GM12878 (cell line): ENCODE data around the gene TSC22D4. TPM values are rescaled to one million over a fixed set of nuclear protein-coding genes. Genes with fewer than 3 reads are reported as not detected.

ENCODE experiments used
- ATAC-seq: fragments of 200-7000 bp; cut with Tn5 transposase; 3 replicates; pipeline ENCODE4 v1.9.1; 2020; ENCODE audit warnings: mild to moderate bottlenecking, moderate library complexity
- BruUV-seq: library from RNA; stranded (reverse); fragments of 400-500 nt; replicated peaks from 2 replicates; lab custom pipeline; 2021; lab: Mats Ljungman, UMichigan
- CTCF ChIA-PET: fragments of 300-600 bp; sonication (Branson Sonifier 250); formaldehyde crosslinking; extraction: SDS; loops from one replicate; lab custom pipeline; 2021; ENCODE audit warnings: inconsistent platforms; lab: Yijun Ruan, JAX
- POLR2A ChIA-PET: fragments of 350-600 bp; formaldehyde crosslinking; extraction: SDS; loops from one replicate; lab custom pipeline; 2021; ENCODE audit warnings: inconsistent platforms; lab: Charles Lee
- RAD21 ChIA-PET: fragments of 300-600 bp; sonication (Branson Sonifier 250); formaldehyde crosslinking; loops from one replicate; lab custom pipeline; 2023; ENCODE audit warnings: antibody characterized with exemption; ENCODE audit not compliant: unreplicated experiment; lab: Charles Lee
- SMC1A ChIA-PET: fragments of 300-600 bp; sonication (Branson Sonifier 250); formaldehyde crosslinking; loops from one replicate; lab custom pipeline; 2023; ENCODE audit not compliant: unreplicated experiment, uncharacterized antibody; lab: Charles Lee
- DNase-seq: peaks from one replicate; pipeline ENCODE4 v3.0.0-alpha.2; 2011; ENCODE audit warnings: low read depth, low spot score
- FAIRE-seq: peaks from 3 replicates; lab custom pipeline; 2011; peaks lifted over from hg19 to GRCh38; lab: Jason Lieb, UNC
- H2AFZ ChIP-seq: 2 replicates; pipeline ENCODE4 v1.6.0; 2011; ENCODE audit warnings: low read depth, low read length, control low read depth; ENCODE audit not compliant: control insufficient read depth
- H3K27ac ChIP-seq: 2 replicates; pipeline ENCODE4 v1.5.1; 2011; ENCODE audit warnings: control low read depth; ENCODE audit not compliant: control insufficient read depth, insufficient read depth
- H3K27me3 ChIP-seq, 2 experiments: replicated peaks in 1 of 2; 2 replicates each; pipeline versions ENCODE4 v1.6.0 to v1.6.1; 2011; ENCODE audit warnings: low read length in 1 of 2; ENCODE audit not compliant: control insufficient read depth in 2 of 2, insufficient read depth in 2 of 2
- H3K36me3 ChIP-seq, 2 experiments: 2 replicates each; pipeline ENCODE4 v1.5.1; 2011; ENCODE audit warnings: low read length in 1 of 2; ENCODE audit not compliant: control insufficient read depth in 2 of 2, insufficient read depth in 2 of 2
- H3K4me1 ChIP-seq: 2 replicates; pipeline ENCODE4 v1.6.1; 2011; ENCODE audit warnings: mild to moderate bottlenecking, low read length, moderate library complexity, mixed read lengths; ENCODE audit not compliant: control insufficient read depth, insufficient read depth
- H3K4me2 ChIP-seq: 2 replicates; pipeline ENCODE4 v1.6.0; 2011; ENCODE audit warnings: control low read depth; ENCODE audit not compliant: control insufficient read depth, insufficient read depth
- H3K4me3 ChIP-seq: fragments of 200-600 bp; sonication (generic); 2 replicates; pipeline ENCODE4 v1.5.1; 2016
- H3K79me2 ChIP-seq: 2 replicates; pipeline ENCODE4 v1.6.0; 2011; ENCODE audit warnings: low read length; ENCODE audit not compliant: control insufficient read depth, insufficient read depth
- H3K9ac ChIP-seq: 2 replicates; pipeline ENCODE4 v1.8.0; 2011; ENCODE audit warnings: low read length, control low read depth, mixed read lengths; ENCODE audit not compliant: control insufficient read depth, insufficient read depth
- H3K9me3 ChIP-seq: replicated peaks from 3 replicates; pipeline ENCODE4 v1.5.1; 2011; ENCODE audit warnings: mild to moderate bottlenecking, low read length; ENCODE audit not compliant: control insufficient read depth, insufficient read depth
- H4K20me1 ChIP-seq: 2 replicates; pipeline ENCODE4 v1.6.0; 2011; ENCODE audit not compliant: control insufficient read depth, insufficient read depth
- BHLHE40 ChIP-seq, 2 experiments: fragments of 450-650 bp in 1 of 2; IDR thresholded peaks; 2 replicates each; pipeline ENCODE4 v1.6.1; 2011 to 2017; ENCODE audit warnings: low read depth in 2 of 2, borderline replicate concordance in 1 of 2, improper control_type of control experiment in 1 of 2, low read length in 1 of 2, mild to moderate bottlenecking in 1 of 2
- CREB1 ChIP-seq: IDR thresholded peaks from 2 replicates; pipeline ENCODE4 v1.6.1; 2012; ENCODE audit warnings: low read depth, mild to moderate bottlenecking, inconsistent platforms
- HDAC6 ChIP-seq: fragments of 200-600 bp; sonication (generic); IDR thresholded peaks from one replicate; pipeline ENCODE4 v1.8.0; 2017; ENCODE audit warnings: antibody characterized with exemption; ENCODE audit not compliant: unreplicated experiment
- HDGF ChIP-seq: fragments of 450-650 bp; IDR thresholded peaks from 2 replicates; pipeline ENCODE4 v1.6.1; 2016; ENCODE audit warnings: antibody characterized with exemption
- POLR2A ChIP-seq: IDR thresholded peaks from 2 replicates; pipeline ENCODE4 v1.6.1; 2011; ENCODE audit warnings: low read depth, mild to moderate bottlenecking, low read length
- RAD21 ChIP-seq: IDR thresholded peaks from 2 replicates; pipeline ENCODE4 v1.6.1; 2011; ENCODE audit warnings: mild to moderate bottlenecking, low read depth, low read length, moderate library complexity; ENCODE audit not compliant: insufficient read depth
- SMAD5 ChIP-seq: IDR thresholded peaks from 2 replicates; pipeline ENCODE4 v1.6.1; 2016; ENCODE audit warnings: antibody characterized with exemption, low read depth
- WGBS: methylation state at CpG from one replicate; pipeline ENCODE4 v1.1.6; 2016; ENCODE audit warnings: low lambda C conversion rate; ENCODE audit not compliant: insufficient replicate concordance, insufficient coverage; ENCODE audit errors: missing lambda C conversion rate; 5-methylcytosine and 5-hydroxymethylcytosine counted together
- in situ Hi-C: fragments of 300-500 bp; cut with MboI; formaldehyde crosslinking; loops from 9 replicates; pipeline ENCODE4 v1.14.3; 2018; ENCODE audit warnings: mixed read lengths
- intact Hi-C: fragments of 100-400 bp; cut with micrococcal nuclease; formaldehyde crosslinking; loops from one replicate; pipeline ENCODE4 v1.14.2; 2022; ENCODE audit not compliant: unreplicated experiment
- polyA plus RNA-seq, 11 experiments: library from polyadenylated mRNA; depleted of rRNA in 4 of 11; unstranded in 6 of 11; stranded (reverse) in 5 of 11; fragments of >200 nt; fragmentation: Nextera tagmentation in 4 of 11; fragmentation: Illumina TruSeq in 1 of 11; extraction: Ambion mirVana in 4 of 11; extraction: Trizol in 1 of 11; gene quantifications; 1 replicate in 1 of 11; 2 replicates in 10 of 11; pipeline versions ENCODE4 v1.2.1 to v1.2.3, GENCODE V29; 2011 to 2016; ENCODE audit warnings: inconsistent platforms in 2 of 11, missing spikeins in 2 of 11, low read depth in 1 of 11
- total RNA-seq, 4 experiments: library from RNA; depleted of rRNA in 3 of 4; stranded (reverse); fragments of >200 nt in 3 of 4; fragmentation: Illumina TruSeq in 1 of 4; extraction: Trizol in 1 of 4; gene quantifications; 2 replicates each; pipeline versions ENCODE4 v1.2.1 to v1.2.3, GENCODE V29; 2013 to 2021
- TF ChIP-seq, protein P1 (sequence below), 3 experiments: IDR thresholded peaks in 2 of 3; conservative IDR thresholded peaks in 1 of 3; 2 replicates each; pipeline ENCODE4 v1.5.1; 2011; ENCODE audit warnings: low read depth in 3 of 3, low read length in 3 of 3, mild to moderate bottlenecking in 3 of 3, control low read depth in 2 of 3, moderate library complexity in 2 of 3, inconsistent platforms in 1 of 3, mixed read lengths in 1 of 3; ENCODE audit not compliant: control insufficient read depth in 2 of 3, insufficient read depth in 1 of 3; ENCODE audit errors: extremely low read depth in 1 of 3

TSC22D4 gene
- total and polyA plus RNA-seq, 10 of the 15 experiments (the other 5 are each of a cell fraction or from before 2014, with no cell fraction given): 0.50 to 65.7 (median 24.4) TPM

GRCh38 chr7:100493476-100494264 lies 14.7 kb upstream of the TSC22D4 start:
- BruUV-seq: no TSS peak
- peak; percentile 82 for ATAC-seq
- Histone ChIP-seq H3K4me2 (peak overlapping the region; percentile 86; the same call in 1 of the 2 replicates), H4K20me1 (no peaks in the 10 kb centered on the region), H3K4me1 (0 out of 2 replicates have a peak, but pooled peaks cover 4% of the 10 kb centered on the region), H3K9me3 (no peaks in the 10 kb centered on the region), H3K27ac (no peak overlapping the region), H3K79me2 (no peaks in the 10 kb centered on the region), H3K4me3 (peak overlapping the region; percentile 53), H3K9ac (peak overlapping the region; percentile 0; the same call in 1 of the 2 replicates), H2AFZ (peak overlapping the region; percentile 59), H3K36me3 (no peaks in the 10 kb centered on the region), H3K27me3 (no peaks in the 10 kb centered on the region)
- in situ Hi-C loops (no loop called here), intact Hi-C loops (no loop called here)
- DNase-seq: no peak
- ChIA-PET SMC1A (interaction anchor here (1.1 to 2.8 kb wide), 6 partner anchors 9 to 68 kb away, joined by 3 to 14 read pairs (median 4); no protein-coding TSS in a partner anchor), CTCF (interaction anchor here (0.6 to 3.2 kb wide), 5 partner anchors 10 to 66 kb away, joined by 3 to 15 read pairs (median 4); partner anchors contain the start of gene NYAP1), RAD21 (interaction anchor here (1.0 to 1.5 kb wide), 2 partner anchors 16 to 66 kb away, joined by 3 to 8 read pairs; no protein-coding TSS in a partner anchor), POLR2A (no interaction called here)
- peak; percentile 27; the same call in 1 of the 2 replicates for TF ChIP-seq POLR2A
- TF ChIP-seq HDAC6: no peak
- TF ChIP-seq, protein P1, sequence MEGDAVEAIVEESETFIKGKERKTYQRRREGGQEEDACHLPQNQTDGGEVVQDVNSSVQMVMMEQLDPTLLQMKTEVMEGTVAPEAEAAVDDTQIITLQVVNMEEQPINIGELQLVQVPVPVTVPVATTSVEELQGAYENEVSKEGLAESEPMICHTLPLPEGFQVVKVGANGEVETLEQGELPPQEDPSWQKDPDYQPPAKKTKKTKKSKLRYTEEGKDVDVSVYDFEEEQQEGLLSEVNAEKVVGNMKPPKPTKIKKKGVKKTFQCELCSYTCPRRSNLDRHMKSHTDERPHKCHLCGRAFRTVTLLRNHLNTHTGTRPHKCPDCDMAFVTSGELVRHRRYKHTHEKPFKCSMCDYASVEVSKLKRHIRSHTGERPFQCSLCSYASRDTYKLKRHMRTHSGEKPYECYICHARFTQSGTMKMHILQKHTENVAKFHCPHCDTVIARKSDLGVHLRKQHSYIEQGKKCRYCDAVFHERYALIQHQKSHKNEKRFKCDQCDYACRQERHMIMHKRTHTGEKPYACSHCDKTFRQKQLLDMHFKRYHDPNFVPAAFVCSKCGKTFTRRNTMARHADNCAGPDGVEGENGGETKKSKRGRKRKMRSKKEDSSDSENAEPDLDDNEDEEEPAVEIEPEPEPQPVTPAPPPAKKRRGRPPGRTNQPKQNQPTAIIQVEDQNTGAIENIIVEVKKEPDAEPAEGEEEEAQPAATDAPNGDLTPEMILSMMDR (IDR thresholded peaks at IDR 0.05 in 2 of 3, conservative IDR thresholded peaks at IDR 0.05 in 1 of 3; ENCODE audit: control insufficient read depth in 2 of 3, extremely low read depth in 1 of 3, insufficient read depth in 1 of 3, low read depth in 3 of 3, low read length in 3 of 3): peak in 2 of 3 experiments; percentile 16 to 37; a peak in 3 of 6 replicates
- TF ChIP-seq SMAD5: no peak
- peak in 1 of 2 experiments; percentile 29; a peak in 1 of 4 replicates for TF ChIP-seq BHLHE40 (IDR thresholded peaks at IDR 0.05; ENCODE audit: borderline replicate concordance in 1 of 2, low read depth in 2 of 2, low read length in 1 of 2)
- no peak for TF ChIP-seq HDGF
- TF ChIP-seq RAD21: peak; percentile 43; the same call in 1 of the 2 replicates
- 0 out of 2 replicates have a peak, but pooled peaks have one; percentile 11 for TF ChIP-seq CREB1
- FAIRE-seq: no peak
- WGBS: 30% methylated on average over 18 of the region's 56 CpGs
